MG63 (cell line): ENCODE measurements around the gene RPL26. TPM values are rescaled to one million over a fixed set of nuclear protein-coding genes. Genes with fewer than 3 reads are reported as not detected.
"Not testable (repeated sequence)": the region's sequence is repeated elsewhere in the genome, so short reads cannot be mapped to it uniquely, and the experiment has no call there.

Experiments used
- DNase-seq: peaks from one replicate; pipeline ENCODE4 v3.0.0-alpha.2; 2020
- H3K27me3 ChIP-seq: fragments of 250-450 bp; sonication (Bioruptor Pico); 2 replicates; pipeline ENCODE4 v1.5.1; 2020; ENCODE audit warnings: mild to moderate bottlenecking, moderate library complexity
- H3K36me3 ChIP-seq: fragments of 250-450 bp; sonication (Bioruptor Pico); 2 replicates; pipeline ENCODE4 v1.5.1; 2020; ENCODE audit warnings: mild to moderate bottlenecking, moderate library complexity
- H3K4me3 ChIP-seq: fragments of 250-450 bp; sonication (Bioruptor Pico); 2 replicates; pipeline ENCODE4 v1.5.1; 2020; ENCODE audit warnings: mild to moderate bottlenecking, moderate library complexity
- H3K9me3 ChIP-seq: fragments of 250-450 bp; sonication (Bioruptor Pico); 2 replicates; pipeline ENCODE4 v1.5.1; 2020; ENCODE audit warnings: mild to moderate bottlenecking, moderate library complexity
- total RNA-seq: library from RNA; depleted of rRNA; stranded (reverse); fragments of >200 nt; shearing (Covaris generic); gene quantifications from 2 replicates; pipeline ENCODE4 v1.2.3, GENCODE V29; 2014; ENCODE audit warnings: low replicate concordance; rRNA removed

Gene RPL26
- total RNA-seq, 1 experiment from 2014 or later, result 5,040 TPM

GRCh38 chr17:8354236-8354635, 28.8 kb downstream of the RPL26 start:
- no peaks in the 10 kb centered on the region for H3K36me3 ChIP-seq
- H3K4me3 ChIP-seq, result no peak overlapping the region
- no peaks in the 10 kb centered on the region for H3K27me3 ChIP-seq
- no peak for DNase-seq
- no peaks in the 10 kb centered on the region for H3K9me3 ChIP-seq

- no peak for DNase-seq
- no peaks in the 10 kb centered on the region for H3K27me3 ChIP-seq
- H3K9me3 ChIP-seq, result no peaks in the 10 kb centered on the region
- H3K4me3 ChIP-seq, result no peak overlapping the region
- no peaks in the 10 kb centered on the region for H3K36me3 ChIP-seq
Measured at GRCh38 chr17:8353736-8354135, 29.3 kb downstream of the RPL26 start.

GRCh38 chr17:8350339-8350738, 32.7 kb downstream of the RPL26 start:
- DNase-seq, result no peak
- Histone ChIP-seq H3K4me3 (no peak overlapping the region), H3K36me3 (no peaks in the 10 kb centered on the region), H3K9me3 (no peaks in the 10 kb centered on the region; the same call in 1 of the 2 replicates), H3K27me3 (peaks cover 2% of the 10 kb centered on the region; the same call in 1 of the 2 replicates)

GRCh38 chr17:8347001-8347400, 36.0 kb downstream of the RPL26 start:
- not testable (repeated sequence) for H3K4me3 ChIP-seq, DNase-seq, H3K9me3 ChIP-seq, H3K36me3 ChIP-seq, H3K27me3 ChIP-seq

- H3K4me3 ChIP-seq, result no peak overlapping the region
Measured at GRCh38 chr17:8345951-8346665, 36.9 kb downstream of the RPL26 start.

GRCh38 chr17:8345052-8345690, 37.8 kb downstream of the RPL26 start:
- peaks cover 4% of the 10 kb centered on the region; the same call in 1 of the 2 replicates for H3K27me3 ChIP-seq
- no peak overlapping the region for H3K4me3 ChIP-seq
- DNase-seq, result no peak
- H3K9me3 ChIP-seq, result no peaks in the 10 kb centered on the region; the same call in 1 of the 2 replicates
- no peaks in the 10 kb centered on the region for H3K36me3 ChIP-seq

More at GRCh38 chr17:8345951-8346665, 36.9 kb downstream of the RPL26 start:
- Histone ChIP-seq H3K36me3 (no peaks in the 10 kb centered on the region), H3K27me3 (peaks cover 4% of the 10 kb centered on the region; the same call in 1 of the 2 replicates), H3K9me3 (no peaks in the 10 kb centered on the region; the same call in 1 of the 2 replicates)
- no peak for DNase-seq

- Histone ChIP-seq H3K36me3 (no peaks in the 10 kb centered on the region), H3K27me3 (peaks cover 4% of the 10 kb centered on the region; the same call in 1 of the 2 replicates), H3K9me3 (no peaks in the 10 kb centered on the region; the same call in 1 of the 2 replicates), H3K4me3 (no peak overlapping the region)
- DNase-seq, result no peak
Measured at GRCh38 chr17:8341456-8341855, 41.5 kb downstream of the RPL26 start.

- H3K27me3 ChIP-seq, result no peaks in the 10 kb centered on the region
- H3K36me3 ChIP-seq, result no peaks in the 10 kb centered on the region
- DNase-seq, result no peak
- no peaks in the 10 kb centered on the region for H3K9me3 ChIP-seq
- H3K4me3 ChIP-seq, result no peak within 1 kb of the TSS
Measured at GRCh38 chr17:8339540-8339939, 43.5 kb downstream of the RPL26 start, which contains the start of gene ODF4. TSS of gene ODF4 (plus strand) at chr17:8339840. CDS start at chr17:8340052, 212 bp downstream.

- H3K27me3 ChIP-seq, result no peaks in the 10 kb centered on the region
- no peaks in the 10 kb centered on the region for H3K9me3 ChIP-seq
- no peak overlapping the region for H3K4me3 ChIP-seq
- DNase-seq, result no peak
- H3K36me3 ChIP-seq, result no peaks in the 10 kb centered on the region
Measured at GRCh38 chr17:8338753-8339140, 44.2 kb downstream of the RPL26 start.

GRCh38 chr17:8337802-8338752, 44.9 kb downstream of the RPL26 start:
- Histone ChIP-seq H3K36me3 (no peaks in the 10 kb centered on the region), H3K27me3 (no peaks in the 10 kb centered on the region), H3K4me3 (no peak overlapping the region), H3K9me3 (no peaks in the 10 kb centered on the region)
- DNase-seq, result no peak

GRCh38 chr17:8333281-8333680, 49.7 kb downstream of the RPL26 start:
- H3K27me3 ChIP-seq, result no peaks in the 10 kb centered on the region
- no peak for DNase-seq
- no peak overlapping the region for H3K4me3 ChIP-seq
- no peaks in the 10 kb centered on the region for H3K9me3 ChIP-seq
- H3K36me3 ChIP-seq, result no peaks in the 10 kb centered on the region

GRCh38 chr17:8332688-8333087, 50.3 kb downstream of the RPL26 start:
- Histone ChIP-seq H3K36me3 (no peaks in the 10 kb centered on the region), H3K4me3 (no peak overlapping the region), H3K9me3 (no peaks in the 10 kb centered on the region), H3K27me3 (no peaks in the 10 kb centered on the region)
- DNase-seq, result no peak

GRCh38 chr17:8332128-8332527, 50.9 kb downstream of the RPL26 start:
- Histone ChIP-seq H3K4me3 (no peak overlapping the region), H3K9me3 (no peaks in the 10 kb centered on the region), H3K36me3 (no peaks in the 10 kb centered on the region), H3K27me3 (no peaks in the 10 kb centered on the region)
- DNase-seq, result no peak

Other genes with a start within 250 kb of the RPL26 start
- gene PER1, start 230.8 kb downstream of the RPL26 start, total RNA-seq, result 1.3 and 7.9 TPM in 2 replicates
- 0.59 and 3.2 TPM in 2 replicates for gene VAMP2, start 220.2 kb downstream of the RPL26 start, total RNA-seq
- 17.6 and 25.6 TPM in 2 replicates for gene TMEM107, start 206.8 kb downstream of the RPL26 start, total RNA-seq
- 8.6 and 17.3 TPM in 2 replicates for gene BORCS6, start 193.0 kb downstream of the RPL26 start, total RNA-seq
- 89.2 and 119 TPM in 2 replicates for gene AURKB, start 172.6 kb downstream of the RPL26 start, total RNA-seq
- 4.2 and 25.8 TPM in 2 replicates for gene CTC1, start 135.1 kb downstream of the RPL26 start, total RNA-seq
- gene PFAS, start 133.9 kb downstream of the RPL26 start, total RNA-seq, result 72.8 and 82.7 TPM in 2 replicates
- 22.1 and 22.3 TPM in 2 replicates for gene RANGRF, start 94.5 kb downstream of the RPL26 start, total RNA-seq
- gene SLC25A35, start 87.8 kb downstream of the RPL26 start, total RNA-seq, result 1.0 TPM in 1 of 2 replicates, not detected in the other
- gene ARHGEF15, start 73.0 kb downstream of the RPL26 start, total RNA-seq, result not detected in 2 replicates
- not detected in 2 replicates for gene ODF4, start 43.4 kb downstream of the RPL26 start, total RNA-seq
- gene RNF222, start 14.6 kb upstream of the RPL26 start, total RNA-seq, result not detected in 2 replicates
- gene NDEL1, start 52.7 kb upstream of the RPL26 start, total RNA-seq, result 41.8 and 125 TPM in 2 replicates
- gene MYH10, start 247.5 kb upstream of the RPL26 start, total RNA-seq, result 24.3 and 36.7 TPM in 2 replicates